ENCODE results near the gene CCRL2. TPM values are rescaled to one million over a fixed set of nuclear protein-coding genes. Genes with fewer than 3 reads are reported as not detected.
"Not testable (repeated sequence)": the region's sequence is repeated elsewhere in the genome, so short reads cannot be mapped to it uniquely, and the experiment has no call there.

The CCRL2 gene
- total RNA-seq, 1 experiment from 2014 or later, result 0.97 TPM

GRCh38 chr3:46419816-46420215 lies 12.8 kb downstream of the CCRL2 start:
- Histone ChIP-seq H3K27me3 (replicated peaks) (no peaks in the 10 kb centered on the region), H3K36me3 (no peaks in the 10 kb centered on the region), H3K27ac (no peak overlapping the region), H3K9me3 (replicated peaks) (no peaks in the 10 kb centered on the region), H3K4me1 (replicated peaks) (no peaks in the 10 kb centered on the region), H3K4me3 (no peak overlapping the region)
- no peak for DNase-seq (ENCODE audit: low read depth in 1 of 2, low spot score in 2 of 2)

- no peaks in the 10 kb centered on the region for H3K27me3 ChIP-seq (replicated peaks)
- no peaks in the 10 kb centered on the region for H3K9me3 ChIP-seq (replicated peaks)
- H3K36me3 ChIP-seq, result no peaks in the 10 kb centered on the region
- H3K4me3 ChIP-seq, result no peak overlapping the region
- H3K27ac ChIP-seq, result no peak overlapping the region
- no peak for DNase-seq (ENCODE audit: low read depth in 1 of 2, low spot score in 2 of 2)
- no peaks in the 10 kb centered on the region for H3K4me1 ChIP-seq (replicated peaks)
Measured at GRCh38 chr3:46420931-46421330, 13.9 kb downstream of the CCRL2 start.

GRCh38 chr3:46422617-46423016 lies 15.6 kb downstream of the CCRL2 start:
- DNase-seq (ENCODE audit: low read depth in 1 of 2, low spot score in 2 of 2), result no peak
- Histone ChIP-seq H3K36me3 (no peaks in the 10 kb centered on the region), H3K27ac (no peak overlapping the region), H3K4me1 (replicated peaks) (no peaks in the 10 kb centered on the region), H3K9me3 (replicated peaks) (no peaks in the 10 kb centered on the region), H3K27me3 (replicated peaks) (no peaks in the 10 kb centered on the region), H3K4me3 (no peak overlapping the region)

- no peaks in the 10 kb centered on the region for H3K27me3 ChIP-seq (replicated peaks)
- no peaks in the 10 kb centered on the region for H3K9me3 ChIP-seq (replicated peaks)
- no peaks in the 10 kb centered on the region for H3K4me1 ChIP-seq (replicated peaks)
- H3K4me3 ChIP-seq, result no peak overlapping the region
- H3K27ac ChIP-seq, result no peak overlapping the region
- H3K36me3 ChIP-seq, result no peaks in the 10 kb centered on the region
- no peak for DNase-seq (ENCODE audit: low read depth in 1 of 2, low spot score in 2 of 2)
Measured at GRCh38 chr3:46423588-46423987, 16.5 kb downstream of the CCRL2 start.

GRCh38 chr3:46426476-46426875 lies 19.4 kb downstream of the CCRL2 start:
- not testable (repeated sequence) for H3K36me3 ChIP-seq; DNase-seq (ENCODE audit: low read depth in 1 of 2, low spot score in 2 of 2); H3K27me3 ChIP-seq (replicated peaks); H3K27ac ChIP-seq; H3K4me3 ChIP-seq; H3K4me1 ChIP-seq (replicated peaks); H3K9me3 ChIP-seq (replicated peaks)

- not testable (repeated sequence) for H3K36me3 ChIP-seq
Measured at GRCh38 chr3:46427404-46427803, 20.3 kb downstream of the CCRL2 start.

GRCh38 chr3:46427916-46428833 lies 21.1 kb downstream of the CCRL2 start:
- Histone ChIP-seq H3K9me3 (replicated peaks) (no peaks in the 10 kb centered on the region), H3K36me3 (no peaks in the 10 kb centered on the region), H3K4me3 (no peak overlapping the region), H3K27me3 (replicated peaks) (no peaks in the 10 kb centered on the region), H3K27ac (no peak overlapping the region), H3K4me1 (replicated peaks) (no peaks in the 10 kb centered on the region)
- no peak for DNase-seq (ENCODE audit: low read depth in 1 of 2, low spot score in 2 of 2)

More at GRCh38 chr3:46427404-46427803, 20.3 kb downstream of the CCRL2 start:
- H3K27me3 ChIP-seq (replicated peaks); H3K4me3 ChIP-seq; H3K9me3 ChIP-seq (replicated peaks); DNase-seq (ENCODE audit: low read depth in 1 of 2, low spot score in 2 of 2); H3K4me1 ChIP-seq (replicated peaks); H3K27ac ChIP-seq: not testable (repeated sequence)

GRCh38 chr3:46429250-46429649 lies 22.2 kb downstream of the CCRL2 start:
- no peak overlapping the region for H3K27ac ChIP-seq
- H3K36me3 ChIP-seq, result no peaks in the 10 kb centered on the region
- no peak overlapping the region for H3K4me3 ChIP-seq
- H3K9me3 ChIP-seq (replicated peaks), result no peaks in the 10 kb centered on the region
- DNase-seq (ENCODE audit: low read depth in 1 of 2, low spot score in 2 of 2), result no peak
- H3K27me3 ChIP-seq (replicated peaks), result no peaks in the 10 kb centered on the region
- H3K4me1 ChIP-seq (replicated peaks), result no peaks in the 10 kb centered on the region

- Histone ChIP-seq H3K4me1 (replicated peaks) (no peaks in the 10 kb centered on the region), H3K27ac (no peak overlapping the region), H3K36me3 (no peaks in the 10 kb centered on the region), H3K4me3 (no peak overlapping the region), H3K27me3 (replicated peaks) (no peaks in the 10 kb centered on the region), H3K9me3 (replicated peaks) (no peaks in the 10 kb centered on the region)
- DNase-seq (ENCODE audit: low read depth in 1 of 2, low spot score in 2 of 2), result no peak
Measured at GRCh38 chr3:46429671-46430070, 22.6 kb downstream of the CCRL2 start.

- not testable (repeated sequence) for H3K27me3 ChIP-seq (replicated peaks); H3K4me3 ChIP-seq; H3K4me1 ChIP-seq (replicated peaks); H3K9me3 ChIP-seq (replicated peaks); H3K36me3 ChIP-seq; DNase-seq (ENCODE audit: low read depth in 1 of 2, low spot score in 2 of 2); H3K27ac ChIP-seq
Measured at GRCh38 chr3:46430879-46431278, 23.8 kb downstream of the CCRL2 start.

GRCh38 chr3:46431905-46432304 lies 24.8 kb downstream of the CCRL2 start:
- H3K4me1 ChIP-seq (replicated peaks); H3K9me3 ChIP-seq (replicated peaks); H3K27me3 ChIP-seq (replicated peaks); DNase-seq (ENCODE audit: low read depth in 1 of 2, low spot score in 2 of 2); H3K27ac ChIP-seq; H3K36me3 ChIP-seq; H3K4me3 ChIP-seq: not testable (repeated sequence)

GRCh38 chr3:46433118-46433517 lies 26.1 kb downstream of the CCRL2 start:
- not testable (repeated sequence) for H3K4me1 ChIP-seq (replicated peaks); H3K36me3 ChIP-seq; H3K4me3 ChIP-seq; H3K27ac ChIP-seq; H3K27me3 ChIP-seq (replicated peaks); H3K9me3 ChIP-seq (replicated peaks); DNase-seq (ENCODE audit: low read depth in 1 of 2, low spot score in 2 of 2)

- Histone ChIP-seq H3K36me3 (no peaks in the 10 kb centered on the region), H3K4me1 (replicated peaks) (no peaks in the 10 kb centered on the region), H3K4me3 (no peak overlapping the region), H3K27ac (no peak overlapping the region), H3K9me3 (replicated peaks) (no peaks in the 10 kb centered on the region), H3K27me3 (replicated peaks) (no peaks in the 10 kb centered on the region)
- no peak for DNase-seq (ENCODE audit: low read depth in 1 of 2, low spot score in 2 of 2)
Measured at GRCh38 chr3:46433841-46434240, 26.8 kb downstream of the CCRL2 start.

GRCh38 chr3:46435081-46435726 lies 28.1 kb downstream of the CCRL2 start:
- H3K27me3 ChIP-seq (replicated peaks), result no peaks in the 10 kb centered on the region

More at GRCh38 chr3:46435081-46435726, 28.1 kb downstream of the CCRL2 start:
- Histone ChIP-seq H3K4me3 (no peak overlapping the region), H3K9me3 (replicated peaks) (no peaks in the 10 kb centered on the region), H3K4me1 (replicated peaks) (no peaks in the 10 kb centered on the region), H3K27ac (no peak overlapping the region), H3K36me3 (no peaks in the 10 kb centered on the region)
- no peak for DNase-seq (ENCODE audit: low read depth in 1 of 2, low spot score in 2 of 2)
